H1 (cell line): ENCODE measurements around the gene GALP.

Experiments
- EP300 ChIP-seq, 2 experiments: IDR thresholded peaks; 1 replicate in 1 of 2; 2 replicates in 1 of 2; pipeline ENCODE4 v1.6.1; 2011 to 2012; ENCODE audit warnings: low read depth in 2 of 2, low read length in 2 of 2, mild to moderate bottlenecking in 2 of 2, borderline replicate concordance in 1 of 2, inconsistent platforms in 1 of 2, moderate library complexity in 1 of 2
- EZH2 ChIP-seq: fragments of 200-600 bp; sonication (generic); IDR thresholded peaks from 2 replicates; pipeline ENCODE4 v1.7.1; 2012; ENCODE audit warnings: low read depth, mild to moderate bottlenecking, moderate library complexity, low read length, inconsistent platforms; ENCODE audit not compliant: severe bottlenecking
- JUN ChIP-seq: IDR thresholded peaks from 2 replicates; pipeline ENCODE4 v1.6.1; 2011; ENCODE audit warnings: low read depth, mild to moderate bottlenecking, improper control_type of control experiment, low read length
- MAFK ChIP-seq: IDR thresholded peaks from 2 replicates; pipeline ENCODE4 v1.6.1; 2012; ENCODE audit warnings: low read depth, mild to moderate bottlenecking, improper control_type of control experiment, low read length
- RNF2 ChIP-seq: fragments of 200-900, 300-1000 bp; sonication (generic); IDR thresholded peaks from 2 replicates; pipeline ENCODE4 v1.7.1; 2016; ENCODE audit warnings: borderline replicate concordance, low read depth, mild to moderate bottlenecking, antibody characterized with exemption, low read length; ENCODE audit not compliant: poor library complexity, severe bottlenecking; ENCODE audit errors: missing control alignments
- SP1 ChIP-seq: IDR thresholded peaks from 2 replicates; pipeline ENCODE4 v1.6.1; 2011; ENCODE audit warnings: low read depth, low read length
- TF ChIP-seq, protein P1 (sequence below), 3 experiments: IDR thresholded peaks; 1 replicate in 2 of 3; 2 replicates in 1 of 3; pipeline versions ENCODE4 v1.5.1 to v1.6.1; 2011; ENCODE audit warnings: low read length in 3 of 3, mild to moderate bottlenecking in 3 of 3, inconsistent platforms in 2 of 3, low read depth in 1 of 3, moderate library complexity in 1 of 3; ENCODE audit not compliant: insufficient read depth in 1 of 3; ENCODE audit errors: control extremely low read depth in 1 of 3

DNA sequence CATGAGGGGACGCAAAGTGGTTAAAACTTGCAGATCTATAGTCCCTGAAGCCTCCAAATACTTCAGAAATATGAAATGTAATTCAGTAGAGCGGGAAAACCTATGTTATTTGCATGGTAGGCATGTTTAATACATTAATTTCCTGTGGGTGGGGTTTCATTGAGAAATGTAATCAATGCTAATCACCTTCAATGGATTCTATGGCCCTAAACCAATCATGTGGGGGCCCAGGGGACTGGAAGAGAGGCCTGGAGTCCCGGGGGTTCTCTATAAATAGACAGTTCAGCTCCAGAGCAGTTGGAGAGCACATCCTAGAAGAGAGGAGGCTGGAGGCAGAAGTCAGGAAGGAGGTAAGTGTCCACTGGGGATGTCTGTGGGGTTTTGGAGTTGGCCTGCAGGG lies 26.2 kb downstream of the GALP start, which contains the start of gene ZSCAN5C:
- TF ChIP-seq, protein P1, sequence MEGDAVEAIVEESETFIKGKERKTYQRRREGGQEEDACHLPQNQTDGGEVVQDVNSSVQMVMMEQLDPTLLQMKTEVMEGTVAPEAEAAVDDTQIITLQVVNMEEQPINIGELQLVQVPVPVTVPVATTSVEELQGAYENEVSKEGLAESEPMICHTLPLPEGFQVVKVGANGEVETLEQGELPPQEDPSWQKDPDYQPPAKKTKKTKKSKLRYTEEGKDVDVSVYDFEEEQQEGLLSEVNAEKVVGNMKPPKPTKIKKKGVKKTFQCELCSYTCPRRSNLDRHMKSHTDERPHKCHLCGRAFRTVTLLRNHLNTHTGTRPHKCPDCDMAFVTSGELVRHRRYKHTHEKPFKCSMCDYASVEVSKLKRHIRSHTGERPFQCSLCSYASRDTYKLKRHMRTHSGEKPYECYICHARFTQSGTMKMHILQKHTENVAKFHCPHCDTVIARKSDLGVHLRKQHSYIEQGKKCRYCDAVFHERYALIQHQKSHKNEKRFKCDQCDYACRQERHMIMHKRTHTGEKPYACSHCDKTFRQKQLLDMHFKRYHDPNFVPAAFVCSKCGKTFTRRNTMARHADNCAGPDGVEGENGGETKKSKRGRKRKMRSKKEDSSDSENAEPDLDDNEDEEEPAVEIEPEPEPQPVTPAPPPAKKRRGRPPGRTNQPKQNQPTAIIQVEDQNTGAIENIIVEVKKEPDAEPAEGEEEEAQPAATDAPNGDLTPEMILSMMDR (IDR thresholded peaks at IDR 0.05; ENCODE audit: control extremely low read depth in 1 of 3, insufficient read depth in 1 of 3, low read depth in 1 of 3, low read length in 3 of 3), result no peak
- TF ChIP-seq MAFK (no peak), RNF2 (no peak), EZH2 (no peak), JUN (no peak), SP1 (no peak), EP300 (IDR thresholded peaks at IDR 0.05; ENCODE audit: borderline replicate concordance in 1 of 2, low read depth in 2 of 2, low read length in 2 of 2) (no peak)
